MV-4-11 (cell line): ENCODE data around the gene AGTPBP1.

Experiments
- DNase-seq: peaks from one replicate; lab custom pipeline; 2025; lab: John Stamatoyannopoulos, UW

Gene AGTPBP1

GRCh38 chr9:85534340-85534739 is 207.4 kb downstream of the AGTPBP1 start:
- peak; percentile 69 for DNase-seq

GRCh38 chr9:85533538-85533937 is 208.2 kb downstream of the AGTPBP1 start:
- no peak for DNase-seq

GRCh38 chr9:85530721-85531120 is 211.0 kb downstream of the AGTPBP1 start:
- no peak for DNase-seq

DNA sequence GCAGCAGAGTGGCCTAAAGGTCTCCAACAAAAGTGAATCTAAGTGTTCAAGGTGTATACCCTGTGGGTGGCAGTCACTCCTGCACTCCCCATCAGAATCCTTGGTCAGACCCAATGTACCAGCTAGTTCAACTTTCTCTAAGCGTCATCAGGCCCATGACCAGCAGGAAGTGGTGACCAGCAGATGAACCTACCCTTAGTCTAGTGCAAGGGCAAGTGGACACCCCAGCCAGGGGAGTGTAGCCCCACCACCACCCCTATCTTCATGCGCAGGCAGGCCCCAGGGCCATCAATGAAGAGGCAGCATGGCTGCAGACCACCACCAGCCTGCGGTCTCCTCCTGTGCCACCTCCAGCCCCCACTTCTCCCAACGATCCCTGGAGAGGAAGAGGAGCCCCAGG is 213.1 kb downstream of the AGTPBP1 start:
- DNase-seq: no peak

- DNase-seq: no peak
Measured at GRCh38 chr9:85528142-85528541, 213.6 kb downstream of the AGTPBP1 start.

DNA sequence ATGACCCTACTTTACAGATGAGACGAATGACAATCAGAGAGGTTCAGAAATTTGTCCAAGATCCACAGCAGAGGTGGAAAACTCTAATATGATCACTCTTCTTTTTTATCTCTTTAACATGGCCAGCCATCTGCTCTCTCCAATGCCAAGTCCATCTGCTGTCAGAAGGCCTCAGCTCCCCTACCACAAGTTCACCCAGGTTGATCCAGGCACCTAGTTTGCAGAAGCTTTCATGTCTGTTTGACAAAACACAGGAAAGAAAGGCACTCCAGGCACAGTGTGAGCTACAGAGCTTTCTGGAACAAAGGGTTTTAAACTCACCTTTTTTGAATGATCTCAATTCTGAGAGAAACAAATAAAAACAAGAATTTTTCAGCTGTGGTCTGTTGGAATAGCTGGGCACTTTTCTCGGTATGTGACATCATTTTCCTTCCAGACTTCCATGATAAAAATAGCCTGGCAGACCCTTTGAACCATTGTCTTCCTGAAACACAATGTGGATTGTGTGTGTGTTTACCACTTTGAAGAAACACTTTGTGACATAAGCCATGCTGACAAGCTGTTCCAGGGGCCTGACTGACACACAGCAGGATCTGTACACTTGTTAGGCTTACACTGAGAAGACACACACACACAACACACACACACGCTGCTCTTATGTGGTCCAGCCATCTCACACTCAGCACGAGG is 214.3 kb downstream of the AGTPBP1 start:
- no peak for DNase-seq

- no peak for DNase-seq
Measured at GRCh38 chr9:85524531-85524930, 217.2 kb downstream of the AGTPBP1 start.

DNA sequence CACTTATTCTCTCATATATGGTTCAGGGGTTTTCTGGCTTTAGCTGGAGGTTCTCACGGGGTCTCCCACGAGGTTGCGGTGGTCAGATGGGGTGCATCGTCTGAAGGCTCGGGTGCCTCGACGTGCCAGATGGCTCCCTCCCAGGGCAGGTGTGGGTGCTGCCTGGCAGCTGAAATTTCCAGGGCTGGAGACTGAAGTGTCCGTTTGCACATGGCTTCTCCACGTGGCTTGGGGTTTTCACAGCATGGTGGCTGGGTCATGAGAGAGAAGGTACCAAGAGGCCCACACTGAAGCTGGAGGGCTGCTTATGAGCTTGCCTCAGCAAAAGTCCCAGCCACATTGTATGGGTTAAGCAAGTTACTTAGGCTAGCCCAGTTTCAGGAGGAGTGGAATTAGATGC is 218.6 kb downstream of the AGTPBP1 start:
- no peak for DNase-seq

DNA sequence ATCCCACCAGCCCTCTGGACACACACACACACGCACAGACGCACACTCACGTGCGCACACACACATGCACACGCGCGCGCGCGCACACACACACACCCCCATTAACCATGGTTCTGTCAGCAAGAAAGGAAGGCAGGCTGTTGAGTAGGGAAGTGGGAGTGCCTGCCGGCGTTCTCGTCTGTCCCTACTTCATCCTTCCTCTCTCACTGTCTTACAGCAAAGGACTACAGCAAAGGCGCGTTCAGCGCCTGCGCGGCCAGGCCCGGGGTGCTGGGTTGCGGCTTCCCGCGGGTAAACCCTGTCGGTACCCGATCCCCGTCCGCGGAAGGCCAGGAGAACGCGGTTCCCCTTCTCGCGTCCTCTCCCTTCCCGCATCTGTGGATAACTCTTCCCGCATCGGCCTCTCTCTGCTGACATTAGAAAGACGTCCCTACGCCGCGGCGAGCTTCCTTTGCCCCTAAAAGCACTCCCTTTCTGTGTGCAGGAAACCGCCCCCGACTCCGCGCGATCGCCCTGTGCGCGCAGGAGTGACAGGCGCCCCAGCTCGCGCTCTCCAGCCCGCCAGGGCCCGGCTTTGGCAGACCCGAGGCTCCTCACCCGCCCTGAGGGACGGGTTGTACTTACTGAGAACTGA is 219.2 kb downstream of the AGTPBP1 start:
- peak; percentile 83 for DNase-seq

- DNase-seq: no peak
Measured at GRCh38 chr9:85521371-85522197, 220.2 kb downstream of the AGTPBP1 start.

DNA sequence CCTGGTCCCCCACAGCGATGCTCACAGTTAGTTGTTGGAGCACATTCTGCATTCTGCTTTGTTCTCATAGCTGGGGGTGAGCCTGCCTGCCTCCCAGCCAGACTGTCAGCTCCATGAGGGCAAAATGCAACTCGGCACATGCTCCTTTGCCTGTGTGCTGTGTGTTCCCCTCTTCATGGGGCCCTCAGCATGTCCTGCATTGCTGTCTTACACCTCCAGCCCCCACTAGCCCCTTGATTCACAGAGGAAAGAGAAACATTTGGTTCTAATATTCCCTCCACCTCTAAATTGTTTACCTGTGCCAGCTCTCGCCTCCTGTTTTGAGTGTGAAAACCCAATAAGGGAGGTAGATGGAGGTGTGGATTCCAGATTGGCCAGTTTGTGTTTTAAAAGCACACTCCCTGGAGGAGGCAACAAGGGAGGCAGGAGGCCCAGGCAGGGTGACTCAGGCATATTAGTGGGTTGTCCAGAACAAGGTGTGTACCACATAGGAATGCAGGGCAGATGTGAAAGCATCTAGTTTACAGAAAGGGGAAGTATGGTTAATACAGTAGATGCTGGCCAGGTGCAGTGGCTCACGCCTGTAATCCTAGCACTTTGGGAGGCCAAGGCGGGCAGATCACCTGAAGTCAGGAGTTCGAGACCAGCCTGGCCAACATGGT is 224.6 kb downstream of the AGTPBP1 start:
- DNase-seq: no peak

DNA sequence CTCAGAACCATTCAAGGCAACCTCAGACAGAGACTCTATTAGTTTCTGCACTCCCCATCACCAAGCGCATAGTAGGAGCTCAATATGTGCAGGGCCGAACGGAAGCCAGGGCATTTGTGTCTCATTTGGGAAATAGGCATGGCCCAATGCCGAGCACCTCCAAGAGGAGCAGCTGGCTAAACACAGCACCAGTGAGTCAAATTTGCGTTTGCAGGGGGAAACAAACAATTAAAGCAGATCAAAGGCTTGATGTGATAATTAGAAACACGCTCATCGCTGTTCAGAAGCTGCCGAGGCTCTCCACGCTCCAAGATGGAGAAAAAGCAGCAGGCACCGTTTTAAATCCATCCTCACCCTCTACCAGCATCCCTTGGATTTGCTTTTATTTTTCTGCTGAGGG is 225.3 kb downstream of the AGTPBP1 start:
- DNase-seq: no peak

DNA sequence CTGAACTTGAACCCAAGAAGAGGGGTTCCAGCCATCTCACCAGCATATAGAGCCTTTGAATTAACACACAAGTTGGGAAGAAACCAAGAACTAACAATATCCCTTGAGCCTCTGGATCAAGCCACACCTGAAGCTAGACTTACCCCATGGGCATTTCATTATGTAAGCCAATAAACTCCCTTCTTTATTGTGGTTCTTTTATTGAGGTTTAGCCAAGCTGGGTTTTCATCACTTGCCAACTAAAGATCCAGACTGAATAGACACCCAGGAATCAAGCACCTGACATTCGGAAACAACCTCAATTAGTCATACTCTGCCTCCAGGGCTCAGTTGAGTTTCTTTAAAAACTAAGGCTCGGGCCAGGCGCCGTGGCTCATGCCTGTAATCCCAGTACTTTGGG is 226.7 kb downstream of the AGTPBP1 start:
- no peak for DNase-seq

DNA sequence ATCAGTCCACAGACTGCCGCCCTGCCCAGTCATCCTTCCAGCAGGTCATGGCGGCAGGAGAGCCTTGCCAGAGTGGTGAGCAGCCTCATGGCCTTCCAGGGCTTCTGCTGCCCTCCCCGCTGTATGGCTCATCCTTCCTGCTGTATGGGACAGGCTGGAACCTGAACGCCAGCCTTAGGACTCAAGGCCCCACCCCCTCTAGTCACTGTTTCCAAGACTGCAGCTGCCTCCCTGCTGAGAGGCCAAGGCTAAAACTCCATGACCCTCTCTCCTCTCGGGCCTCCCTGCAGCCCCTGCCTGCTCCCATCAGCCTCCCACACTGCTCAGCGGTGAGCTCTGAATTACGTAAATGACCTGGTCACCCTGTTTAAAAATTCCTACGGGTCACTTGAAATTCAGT is 227.5 kb downstream of the AGTPBP1 start:
- no peak for DNase-seq

GRCh38 chr9:85511746-85512145 is 230.0 kb downstream of the AGTPBP1 start:
- no peak for DNase-seq

DNA sequence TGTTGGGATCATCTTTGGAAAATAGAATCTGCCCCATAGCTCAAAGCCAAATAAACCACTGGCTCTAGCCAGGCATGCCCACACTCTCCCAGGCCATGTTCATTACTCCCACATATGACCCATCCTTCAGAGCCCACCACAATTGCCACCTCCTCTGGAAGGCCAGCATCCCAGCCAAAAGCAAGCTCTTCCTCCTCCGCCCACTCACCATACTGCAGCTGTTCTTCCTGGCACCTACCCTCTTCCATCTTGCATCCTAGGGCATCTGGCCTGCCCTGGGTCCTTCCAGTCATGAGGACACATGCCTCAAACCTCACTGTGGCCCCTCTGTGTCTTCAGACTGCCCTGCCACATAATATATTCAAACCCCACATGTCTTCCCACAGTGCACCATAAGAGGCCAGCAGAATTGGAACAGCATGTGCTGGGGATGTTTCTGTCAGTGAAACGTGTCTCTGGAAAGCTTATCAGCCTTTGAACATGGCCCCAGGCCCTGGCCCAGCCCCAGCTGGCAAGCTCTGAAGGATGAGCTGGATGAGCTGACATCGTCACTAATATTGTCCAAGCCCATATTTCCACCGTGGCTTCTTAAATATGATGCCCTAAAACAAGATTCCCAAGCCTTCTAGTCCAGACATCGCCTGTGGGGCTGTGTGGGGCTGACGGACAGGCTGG is 230.8 kb downstream of the AGTPBP1 start:
- DNase-seq: no peak

DNA sequence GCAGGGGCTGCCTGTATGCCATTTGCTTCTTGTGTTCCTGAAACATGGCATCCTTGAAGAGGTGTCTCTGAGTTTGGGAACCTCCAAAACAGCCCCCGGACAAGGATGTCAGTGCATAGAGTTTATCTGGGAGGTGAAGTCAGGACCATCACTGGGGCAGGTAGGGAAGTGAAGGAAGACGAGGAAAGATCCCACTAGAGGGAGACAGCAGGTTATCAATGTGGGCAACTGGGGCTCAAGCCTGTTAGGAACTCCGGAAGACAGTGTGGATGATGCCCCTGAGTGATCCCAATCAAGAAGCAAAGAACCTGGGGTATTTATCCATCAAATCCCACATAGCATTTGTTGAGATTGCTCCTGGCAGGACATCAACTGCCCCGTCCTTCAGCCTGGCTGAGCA is 233.1 kb downstream of the AGTPBP1 start:
- DNase-seq: no peak

DNA sequence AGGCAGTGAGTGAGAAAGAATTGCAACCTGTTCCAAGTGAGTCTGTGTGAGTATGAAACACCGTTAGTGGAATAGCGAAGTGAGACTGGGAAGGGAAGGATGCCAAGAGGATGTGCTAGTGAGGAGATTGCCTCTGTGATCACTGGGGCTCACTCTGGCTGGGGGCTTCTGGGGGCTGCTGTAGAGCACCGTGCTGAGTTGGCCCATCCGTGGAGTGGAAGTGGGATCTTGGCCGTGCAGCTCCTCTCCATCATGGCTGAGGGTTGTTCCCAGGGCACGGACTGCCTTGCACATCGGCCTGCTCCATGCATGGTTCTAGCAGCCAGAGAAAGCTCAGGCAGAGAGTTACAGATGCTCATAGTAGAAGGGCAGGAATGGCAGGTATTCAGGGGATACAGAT is 236.1 kb downstream of the AGTPBP1 start:
- no peak for DNase-seq

GRCh38 chr9:85502815-85503655 is 238.7 kb downstream of the AGTPBP1 start:
- peak; percentile 37 for DNase-seq

- DNase-seq: no peak
Measured at GRCh38 chr9:85501882-85502281, 239.9 kb downstream of the AGTPBP1 start.

DNA sequence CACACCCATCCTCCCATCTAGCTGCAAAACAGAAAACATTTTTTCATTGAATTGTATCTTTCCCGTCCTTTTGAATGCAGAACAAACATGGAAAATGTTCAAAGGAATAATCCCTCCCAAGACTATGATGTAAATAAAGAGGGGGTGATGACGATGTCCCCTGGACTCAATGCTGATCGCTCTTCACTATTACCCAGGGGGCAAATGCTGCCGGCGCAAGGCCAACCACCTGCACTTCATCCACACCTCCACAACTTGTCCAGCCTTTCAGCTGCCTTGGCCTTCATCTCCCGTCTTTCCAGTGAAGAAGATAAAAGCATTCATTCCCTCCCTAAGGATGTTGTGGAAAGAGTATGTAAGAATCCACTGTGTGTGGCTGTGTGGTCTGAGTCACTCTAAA is 240.3 kb downstream of the AGTPBP1 start:
- DNase-seq: no peak
